A549 (cell line): ENCODE measurements around the gene TSC22D1. TPM values are rescaled to one million over a fixed set of nuclear protein-coding genes. Genes with fewer than 3 reads are reported as not detected.
"Not testable (repeated sequence)": the region's sequence is repeated elsewhere in the genome, so short reads cannot be mapped to it uniquely, and the experiment has no call there.

Experiments
- ATAC-seq, 2 experiments: fragments of 200-7000 bp in 1 of 2; fragments of >200 bp in 1 of 2; cut with Nextera tagmentation in 1 of 2; cut with Tn5 transposase in 1 of 2; 3 replicates each; pipeline versions ENCODE4 v1.8.0 to v1.9.1; 2018 to 2020; ENCODE audit warnings: mild to moderate bottlenecking in 1 of 2, moderate library complexity in 1 of 2
- CTCF ChIA-PET: fragments of 300-600 bp; sonication (Branson Sonifier 250); formaldehyde crosslinking; extraction: SDS; loops from one replicate; lab custom pipeline; 2021; ENCODE audit warnings: antibody characterized with exemption, inconsistent platforms; lab: Yijun Ruan, JAX
- POLR2A ChIA-PET: fragments of 350-600 bp; formaldehyde crosslinking; extraction: SDS; loops from one replicate; lab custom pipeline; 2021; ENCODE audit warnings: antibody characterized with exemption, inconsistent platforms; lab: Yijun Ruan, JAX
- DNase-seq, 2 experiments: peaks; one replicate each; pipeline versions ENCODE4 v3.0.0 to v3.0.0-alpha.2; 2011 to 2016; ENCODE audit warnings: low read depth in 1 of 2, low spot score in 1 of 2
- FAIRE-seq: peaks from 2 replicates; lab custom pipeline; 2011; peaks lifted over from hg19 to GRCh38; lab: Jason Lieb, UNC
- H3K27ac ChIP-seq, 2 experiments: fragments of >200 bp; sonication (Bioruptor Twin); formaldehyde crosslinking; 3 replicates each; pipeline ENCODE4 v1.5.1; 2016 to 2017
- H3K4me1 ChIP-seq: fragments of >200 bp; sonication (Bioruptor Twin); formaldehyde crosslinking; 3 replicates; pipeline ENCODE4 v1.6.1; 2016
- H3K4me2 ChIP-seq: fragments of >200 bp; sonication (Bioruptor Twin); formaldehyde crosslinking; 3 replicates; pipeline ENCODE4 v1.6.1; 2016
- H3K4me3 ChIP-seq: fragments of >200 bp; sonication (Bioruptor Twin); formaldehyde crosslinking; 3 replicates; pipeline ENCODE4 v1.5.1; 2016
- H3K9me3 ChIP-seq: fragments of >200 bp; sonication (Bioruptor Twin); formaldehyde crosslinking; 3 replicates; pipeline ENCODE4 v1.6.1; 2016
- CHD2 ChIP-seq: fragments of 150-350 bp; IDR thresholded peaks from 2 replicates; pipeline ENCODE4 v1.6.1; 2014; ENCODE audit warnings: low read length; ENCODE audit not compliant: partially characterized antibody
- E2F6 ChIP-seq: IDR thresholded peaks from 2 replicates; pipeline ENCODE4 v1.6.1; 2012; ENCODE audit warnings: low read depth, borderline replicate concordance
- ESRRA ChIP-seq: fragments of 150-350 bp; IDR thresholded peaks from 2 replicates; pipeline ENCODE4 v1.6.1; 2014; ENCODE audit warnings: mild to moderate bottlenecking, low read length, borderline replicate concordance
- FOSB ChIP-seq: fragments of 250-450 bp; sonication (Bioruptor Pico); IDR thresholded peaks from 2 replicates; pipeline ENCODE4 v1.5.0; 2020; ENCODE audit warnings: mild to moderate bottlenecking, moderate library complexity
- HMGXB4 ChIP-seq: fragments of 250-450 bp; sonication (Bioruptor Pico); IDR thresholded peaks from 2 replicates; pipeline ENCODE4 v1.5.0; 2021; ENCODE audit warnings: mild to moderate bottlenecking, moderate library complexity, borderline replicate concordance
- HOXB13 ChIP-seq: fragments of 250-450 bp; sonication (Bioruptor Pico); IDR thresholded peaks from 2 replicates; pipeline ENCODE4 v1.5.0; 2020; ENCODE audit warnings: low read depth, mild to moderate bottlenecking, moderate library complexity
- JUN ChIP-seq, 2 experiments: fragments of >200 bp; sonication (Bioruptor Twin); formaldehyde crosslinking; IDR thresholded peaks; 2 replicates in 1 of 2; 3 replicates in 1 of 2; pipeline ENCODE4 v1.6.1; 2016 to 2017
- JUNB ChIP-seq: fragments of >200 bp; sonication (Bioruptor Twin); formaldehyde crosslinking; IDR thresholded peaks from 2 replicates; pipeline ENCODE4 v1.6.1; 2016
- KDM1A ChIP-seq: fragments of 200-600 bp; sonication (generic); IDR thresholded peaks from 2 replicates; pipeline ENCODE4 v1.6.1; 2016; ENCODE audit warnings: low read depth, mild to moderate bottlenecking
- MAX ChIP-seq: IDR thresholded peaks from 2 replicates; pipeline ENCODE4 v1.6.1; 2012
- MYC ChIP-seq: IDR thresholded peaks from 2 replicates; pipeline ENCODE4 v1.6.1; 2012; ENCODE audit warnings: mild to moderate bottlenecking, inconsistent platforms, low read length, improper control_type of control experiment, borderline replicate concordance
- NPAS2 ChIP-seq: fragments of 250-450 bp; sonication (Bioruptor Pico); IDR thresholded peaks from 2 replicates; pipeline ENCODE4 v1.8.0; 2022; ENCODE audit warnings: mild to moderate bottlenecking, moderate library complexity, borderline replicate concordance
- PBX3 ChIP-seq: IDR thresholded peaks from 2 replicates; pipeline ENCODE4 v1.6.1; 2012
- POLR2A ChIP-seq: IDR thresholded peaks from 2 replicates; pipeline ENCODE4 v1.6.1; 2012; ENCODE audit warnings: mild to moderate bottlenecking, low read length
- RCOR1 ChIP-seq: fragments of 150-350 bp; IDR thresholded peaks from 2 replicates; pipeline ENCODE4 v1.6.1; 2014; ENCODE audit warnings: antibody characterized with exemption, low read length, low read depth
- SREBF2 ChIP-seq: fragments of 450-650 bp; IDR thresholded peaks from 2 replicates; pipeline ENCODE4 v1.6.1; 2014; ENCODE audit warnings: mild to moderate bottlenecking, moderate library complexity
- TFCP2L1 ChIP-seq: fragments of 250-450 bp; sonication (Bioruptor Pico); IDR thresholded peaks from 2 replicates; pipeline ENCODE4 v1.5.0; 2021; ENCODE audit warnings: mild to moderate bottlenecking
- ZC3H11A ChIP-seq: fragments of 450-650 bp; IDR thresholded peaks from 2 replicates; pipeline ENCODE4 v1.6.1; 2014; ENCODE audit warnings: antibody characterized with exemption, mild to moderate bottlenecking
- ZNF302 ChIP-seq: fragments of 250-450 bp; sonication (Bioruptor Pico); IDR thresholded peaks from 2 replicates; pipeline ENCODE4 v1.9.0; 2021; ENCODE audit warnings: inconsistent platforms, mild to moderate bottlenecking, moderate library complexity
- WGBS: methylation state at CpG from one replicate; pipeline ENCODE4 v1.1.6; 2017; ENCODE audit errors: missing lambda C conversion rate; 5-methylcytosine and 5-hydroxymethylcytosine counted together
- polyA plus RNA-seq, 4 experiments: library from polyadenylated mRNA; depleted of rRNA in 3 of 4; stranded (reverse); fragments of >200 nt; fragmentation: RNase III in 1 of 4; extraction: RNeasy Plus Mini Kit Qiagen cat#74134 plus additional on column Dnase treatment in 1 of 4; gene quantifications; 2 replicates in 3 of 4; 3 replicates in 1 of 4; pipeline ENCODE4 v1.2.3, GENCODE V29; 2011 to 2017

Gene TSC22D1
- polyA plus RNA-seq, 2 of the 4 experiments (the other 2 are of a cell fraction), result 66.8 to 196 TPM

- ChIA-PET POLR2A (no interaction called here), CTCF (no interaction called here)
- no peak for DNase-seq
- Histone ChIP-seq H3K27ac (no peak overlapping the region), H3K4me2 (peak overlapping the region; percentile 12; the same call in 2 of the 3 replicates), H3K4me3 (no peak overlapping the region), H3K9me3 (no peaks in the 10 kb centered on the region), H3K4me1 (peaks cover 25% of the 10 kb centered on the region; the same call in 2 of the 3 replicates)
- ATAC-seq, result no peak
- TF ChIP-seq RCOR1 (no peak), JUNB (no peak)
- TF ChIP-seq, all 56 proteins: peak for 0
- no peak for FAIRE-seq
Measured at GRCh38 chr13:44566601-44567000, 9.5 kb downstream of the TSC22D1 start.

- Histone ChIP-seq H3K4me1 (peaks cover 19% of the 10 kb centered on the region; the same call in 2 of the 3 replicates), H3K4me3 (no peak overlapping the region), H3K27ac (no peak overlapping the region), H3K4me2 (no peak overlapping the region), H3K9me3 (no peaks in the 10 kb centered on the region)
- CTCF ChIA-PET, result no interaction called here
- ATAC-seq (no peak), FAIRE-seq (no peak), DNase-seq (no peak)
- WGBS, result 94% methylated on average over 3 of the region's 3 CpGs
- POLR2A ChIA-PET, result interaction anchor here (0.8 kb wide), 1 partner anchor 8 kb away, joined by 3 read pairs; no protein-coding TSS in a partner anchor
- TF ChIP-seq E2F6 (no peak), CHD2 (no peak), KDM1A (no peak), ZNF302 (CRISPR knock-in tag) (no peak), PBX3 (no peak)
Measured at GRCh38 chr13:44565881-44566280, 10.2 kb downstream of the TSC22D1 start.

- no peak for DNase-seq
- peaks cover 14% of the 10 kb centered on the region; the same call in 2 of the 3 replicates for H3K4me1 ChIP-seq
- ChIA-PET POLR2A (interaction anchor here (0.8 kb wide), 1 partner anchor 9 kb away, joined by 3 read pairs; no protein-coding TSS in a partner anchor), CTCF (no interaction called here)
- H3K9me3 ChIP-seq, result no peaks in the 10 kb centered on the region
- no peak overlapping the region for H3K4me3 ChIP-seq
- ATAC-seq, result no peak
- no peak overlapping the region for H3K27ac ChIP-seq
- 91% methylated on average over 2 of the region's 2 CpGs for WGBS
- FAIRE-seq, result no peak
- H3K4me2 ChIP-seq, result no peak overlapping the region
- TF ChIP-seq POLR2A, result no peak
- no peak for TF ChIP-seq PBX3
- no peak for TF ChIP-seq JUNB
- TF ChIP-seq HOXB13 (CRISPR knock-in tag), result no peak
- TF ChIP-seq SREBF2, result no peak
- no peak for TF ChIP-seq MYC
- no peak for TF ChIP-seq FOSB
- no peak for TF ChIP-seq HMGXB4
- TF ChIP-seq ESRRA, result no peak
- TF ChIP-seq NPAS2 (CRISPR knock-in tag), result no peak
- TF ChIP-seq ZC3H11A, result no peak
- no peak for TF ChIP-seq JUN (IDR thresholded peaks at IDR 0.05)
- no peak for TF ChIP-seq MAX
- TF ChIP-seq TFCP2L1 (CRISPR knock-in tag), result no peak
- TF ChIP-seq ZNF302 (CRISPR knock-in tag), result no peak
- TF ChIP-seq, all 56 proteins: peak for 0
Measured at GRCh38 chr13:44564936-44565335, 11.2 kb downstream of the TSC22D1 start.

- CTCF ChIA-PET, FAIRE-seq: not testable (repeated sequence)
Measured at GRCh38 chr13:44562853-44563252, 13.3 kb downstream of the TSC22D1 start.

More at GRCh38 chr13:44562853-44563252, 13.3 kb downstream of the TSC22D1 start:
- H3K27ac ChIP-seq, H3K4me3 ChIP-seq, ATAC-seq, H3K4me2 ChIP-seq, DNase-seq, POLR2A ChIA-PET, H3K9me3 ChIP-seq: not testable (repeated sequence)
- peaks cover 14% of the 10 kb centered on the region; the same call in 2 of the 3 replicates for H3K4me1 ChIP-seq
- WGBS, result 90% methylated on average over 6 of the region's 6 CpGs
